SK-N-MC (cell line): ENCODE data around the gene ACP3.

Experiments
- DNase-seq: peaks from one replicate; pipeline ENCODE4 v3.0.0-alpha.2; 2011; ENCODE audit warnings: low read depth, low spot score
- H3K27ac ChIP-seq: fragments of 200-600 bp; sonication (generic); 2 replicates; pipeline ENCODE4 v1.5.1; 2016; ENCODE audit warnings: mixed run types
- H3K36me3 ChIP-seq: fragments of 200-600 bp; sonication (generic); 2 replicates; pipeline ENCODE4 v1.6.1; 2017; ENCODE audit warnings: antibody characterized with exemption, low read length, mixed read lengths; ENCODE audit not compliant: insufficient read depth
- H3K4me3 ChIP-seq: fragments of 200-600 bp; sonication (generic); 2 replicates; pipeline ENCODE4 v1.5.1; 2016
- H3K9ac ChIP-seq: fragments of 200-600 bp; sonication (generic); 2 replicates; pipeline ENCODE4 v1.8.0; 2017; ENCODE audit warnings: mixed run types, mixed read lengths; ENCODE audit not compliant: insufficient read length
- H3K9me3 ChIP-seq: fragments of 200-600 bp; sonication (generic); 2 replicates; pipeline ENCODE4 v1.6.1; 2017; ENCODE audit warnings: low read depth, mild to moderate bottlenecking, antibody characterized with exemption, low read length, moderate library complexity, mixed read lengths
- EZH2 ChIP-seq: fragments of 200-600 bp; sonication (generic); IDR thresholded peaks from one replicate; pipeline ENCODE4 v1.6.1; 2017; ENCODE audit warnings: antibody characterized with exemption
- FOXP2 ChIP-seq: optimal IDR thresholded peaks from 2 replicates; pipeline ENCODE3; 2011; ENCODE audit warnings: mild to moderate bottlenecking, moderate library complexity; ENCODE audit not compliant: insufficient read depth; ENCODE audit errors: extremely low read length, control extremely low read depth
- POLR2AphosphoS5 ChIP-seq: IDR thresholded peaks from 2 replicates; pipeline ENCODE4 v1.6.1; 2012; ENCODE audit warnings: mild to moderate bottlenecking, low read depth, low read length, borderline replicate concordance

ACP3 gene

GRCh38 chr3:132332508-132332907, 15.3 kb downstream of the ACP3 start:
- Histone ChIP-seq H3K4me3 (no peak overlapping the region), H3K9ac (no peak overlapping the region), H3K9me3 (no peaks in the 10 kb centered on the region), H3K36me3 (no peaks in the 10 kb centered on the region), H3K27ac (no peak overlapping the region)
- no peak for DNase-seq
- TF ChIP-seq EZH2: no peak
- no peak for TF ChIP-seq FOXP2
- TF ChIP-seq POLR2AphosphoS5: no peak

- Histone ChIP-seq H3K9ac (no peak overlapping the region), H3K9me3 (no peaks in the 10 kb centered on the region)
Measured at GRCh38 chr3:132341746-132342145, 24.5 kb downstream of the ACP3 start.

GRCh38 chr3:132342183-132342582, 25.0 kb downstream of the ACP3 start:
- no peaks in the 10 kb centered on the region for H3K9me3 ChIP-seq

More at GRCh38 chr3:132341746-132342145, 24.5 kb downstream of the ACP3 start:
- H3K4me3 ChIP-seq: no peak overlapping the region
- no peak for DNase-seq
- H3K36me3 ChIP-seq: no peaks in the 10 kb centered on the region
- TF ChIP-seq POLR2AphosphoS5 (no peak), EZH2 (no peak), FOXP2 (no peak)
- no peak overlapping the region for H3K27ac ChIP-seq

GRCh38 chr3:132342610-132343009, 25.4 kb downstream of the ACP3 start:
- no peak for DNase-seq
- H3K27ac ChIP-seq: no peak overlapping the region
- H3K9me3 ChIP-seq: no peaks in the 10 kb centered on the region
- H3K36me3 ChIP-seq: no peaks in the 10 kb centered on the region
- TF ChIP-seq FOXP2: no peak
- no peak for TF ChIP-seq EZH2
- no peak for TF ChIP-seq POLR2AphosphoS5
- peak overlapping the region; percentile 59 for H3K4me3 ChIP-seq
- H3K9ac ChIP-seq: peak overlapping the region; percentile 40

More at GRCh38 chr3:132342183-132342582, 25.0 kb downstream of the ACP3 start:
- TF ChIP-seq POLR2AphosphoS5 (no peak), FOXP2 (no peak), EZH2 (no peak)
- H3K27ac ChIP-seq: no peak overlapping the region
- H3K36me3 ChIP-seq: no peaks in the 10 kb centered on the region
- H3K4me3 ChIP-seq: peak overlapping the region; percentile 59
- peak overlapping the region; percentile 40 for H3K9ac ChIP-seq
- peak; percentile 35 for DNase-seq

GRCh38 chr3:132343018-132343612, 25.9 kb downstream of the ACP3 start:
- H3K4me3 ChIP-seq: peak overlapping the region; percentile 59
- H3K9ac ChIP-seq: peak overlapping the region; percentile 40
- peak; percentile 77 for DNase-seq
- H3K27ac ChIP-seq: no peak overlapping the region
- TF ChIP-seq EZH2 (no peak), FOXP2 (no peak), POLR2AphosphoS5 (no peak)
- H3K36me3 ChIP-seq: no peaks in the 10 kb centered on the region
- no peaks in the 10 kb centered on the region for H3K9me3 ChIP-seq

- Histone ChIP-seq H3K36me3 (no peaks in the 10 kb centered on the region), H3K27ac (no peak overlapping the region)
Measured at GRCh38 chr3:132344666-132345280, 27.6 kb downstream of the ACP3 start.

GRCh38 chr3:132346841-132347736, 29.9 kb downstream of the ACP3 start:
- H3K36me3 ChIP-seq: no peaks in the 10 kb centered on the region
- H3K9me3 ChIP-seq: no peaks in the 10 kb centered on the region
- no peak overlapping the region for H3K9ac ChIP-seq
- H3K4me3 ChIP-seq: no peak overlapping the region
- no peak for TF ChIP-seq EZH2
- no peak for TF ChIP-seq POLR2AphosphoS5
- no peak for TF ChIP-seq FOXP2
- H3K27ac ChIP-seq: no peak overlapping the region
- DNase-seq: no peak

More at GRCh38 chr3:132344666-132345280, 27.6 kb downstream of the ACP3 start:
- no peaks in the 10 kb centered on the region for H3K9me3 ChIP-seq
- TF ChIP-seq EZH2 (no peak), FOXP2 (no peak), POLR2AphosphoS5 (no peak)
- no peak overlapping the region for H3K9ac ChIP-seq
- H3K4me3 ChIP-seq: no peak overlapping the region
- no peak for DNase-seq

GRCh38 chr3:132347811-132348210, 30.6 kb downstream of the ACP3 start:
- Histone ChIP-seq H3K27ac (no peak overlapping the region), H3K4me3 (no peak overlapping the region), H3K9me3 (no peaks in the 10 kb centered on the region), H3K36me3 (no peaks in the 10 kb centered on the region), H3K9ac (no peak overlapping the region)
- DNase-seq: no peak
- TF ChIP-seq POLR2AphosphoS5: no peak
- no peak for TF ChIP-seq EZH2
- TF ChIP-seq FOXP2: no peak
